ENCODE measurements around the gene MYOM3. TPM values are rescaled to one million over a fixed set of nuclear protein-coding genes. Genes with fewer than 3 reads are reported as not detected.

Gene MYOM3
- total and polyA plus RNA-seq, 2 of the 13 experiments (the other 11 are each of a cell fraction or from before 2014, with no cell fraction given): 5.8 to 15.3 TPM

DNA sequence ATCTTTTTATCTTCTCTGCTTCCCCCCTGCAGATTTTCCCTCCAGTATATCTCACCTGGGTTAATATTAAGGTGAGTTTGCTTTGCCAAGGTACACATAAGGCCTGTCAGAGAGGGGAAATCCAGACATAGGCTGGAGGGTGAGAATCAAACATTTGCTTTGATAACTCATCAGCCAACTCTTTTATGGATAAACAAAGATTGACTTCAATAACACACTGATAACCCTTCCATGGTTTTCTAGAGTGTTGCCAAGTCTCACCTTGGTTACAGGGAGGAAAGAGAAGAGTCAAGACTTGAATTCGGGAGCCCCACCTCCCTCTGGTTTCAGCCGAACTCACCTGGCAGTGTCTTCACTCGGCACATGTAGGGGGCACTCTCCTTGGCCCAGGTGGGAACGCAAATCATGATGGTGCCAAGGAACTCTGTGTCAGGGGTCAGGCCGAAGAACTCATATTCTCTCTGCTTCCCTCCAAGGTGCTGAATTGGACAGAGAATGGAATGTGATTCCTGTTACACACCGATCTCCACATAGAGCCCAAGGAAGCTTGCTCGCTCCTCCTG is 15.9 kb upstream of the MYOM3 start:
- Histone ChIP-seq H3K4me3 (replicated peaks in 1 of 3; ENCODE audit: insufficient read depth in 1 of 3, low read depth in 2 of 3, low read length in 3 of 3) (no peak overlapping the region), H3K4me2 (ENCODE audit: low read depth, low read length) (no peak overlapping the region), H3K27me3 (ENCODE audit: control insufficient read depth in 1 of 2, insufficient read depth in 2 of 2, low read length in 2 of 2) (no peaks in the 10 kb centered on the region), H3K4me1 (ENCODE audit: insufficient read depth, low read length) (no peaks in the 10 kb centered on the region), H3K9ac (ENCODE audit: insufficient read depth, low read depth, low read length) (no peak overlapping the region), H4K20me1 (ENCODE audit: insufficient read depth, low read length) (no peaks in the 10 kb centered on the region), H3K9me3 (ENCODE audit: low read length) (no peaks in the 10 kb centered on the region), H3K27ac (ENCODE audit: extremely low read length, insufficient read depth, low read length) (no peak overlapping the region), H3K36me3 (replicated peaks in 1 of 2; ENCODE audit: control insufficient read depth in 1 of 2, insufficient read depth in 2 of 2, low read length in 2 of 2) (peaks cover 0 to 22% of the 10 kb centered on the region in 2 experiments; a peak in 3 of 5 replicates), H3K79me2 (ENCODE audit: insufficient read depth, low read length) (no peaks in the 10 kb centered on the region), H2AFZ (ENCODE audit: low read length) (no peak overlapping the region)
- BruUV-seq (replicated peaks): no TSS peak
- FAIRE-seq (no peak), DNase-seq (ENCODE audit: low spot score) (no peak), ATAC-seq (no peak)
- WGBS (ENCODE audit: low lambda C conversion rate): 98% methylated on average over 5 of the region's 7 CpGs
- intact Hi-C loops (cut with micrococcal nuclease; ENCODE audit: unreplicated experiment): no loop called here
- in situ Hi-C loops (cut with HindIII; ENCODE audit: extremely low pct_ligation_motif_present, low pct_unique_long_range_greater_than_20kb): no loop called here
- ChIA-PET POLR2A (no interaction called here), CTCF (ENCODE audit: low intra/inter-chr PET ratio, low total read pairs) (no interaction called here)
- TF ChIP-seq ZNF883 (CRISPR knock-in tag; IDR thresholded peaks at IDR 0.05; ENCODE audit: not compliant biosample characterization): no peak
- TF ChIP-seq, protein P1, sequence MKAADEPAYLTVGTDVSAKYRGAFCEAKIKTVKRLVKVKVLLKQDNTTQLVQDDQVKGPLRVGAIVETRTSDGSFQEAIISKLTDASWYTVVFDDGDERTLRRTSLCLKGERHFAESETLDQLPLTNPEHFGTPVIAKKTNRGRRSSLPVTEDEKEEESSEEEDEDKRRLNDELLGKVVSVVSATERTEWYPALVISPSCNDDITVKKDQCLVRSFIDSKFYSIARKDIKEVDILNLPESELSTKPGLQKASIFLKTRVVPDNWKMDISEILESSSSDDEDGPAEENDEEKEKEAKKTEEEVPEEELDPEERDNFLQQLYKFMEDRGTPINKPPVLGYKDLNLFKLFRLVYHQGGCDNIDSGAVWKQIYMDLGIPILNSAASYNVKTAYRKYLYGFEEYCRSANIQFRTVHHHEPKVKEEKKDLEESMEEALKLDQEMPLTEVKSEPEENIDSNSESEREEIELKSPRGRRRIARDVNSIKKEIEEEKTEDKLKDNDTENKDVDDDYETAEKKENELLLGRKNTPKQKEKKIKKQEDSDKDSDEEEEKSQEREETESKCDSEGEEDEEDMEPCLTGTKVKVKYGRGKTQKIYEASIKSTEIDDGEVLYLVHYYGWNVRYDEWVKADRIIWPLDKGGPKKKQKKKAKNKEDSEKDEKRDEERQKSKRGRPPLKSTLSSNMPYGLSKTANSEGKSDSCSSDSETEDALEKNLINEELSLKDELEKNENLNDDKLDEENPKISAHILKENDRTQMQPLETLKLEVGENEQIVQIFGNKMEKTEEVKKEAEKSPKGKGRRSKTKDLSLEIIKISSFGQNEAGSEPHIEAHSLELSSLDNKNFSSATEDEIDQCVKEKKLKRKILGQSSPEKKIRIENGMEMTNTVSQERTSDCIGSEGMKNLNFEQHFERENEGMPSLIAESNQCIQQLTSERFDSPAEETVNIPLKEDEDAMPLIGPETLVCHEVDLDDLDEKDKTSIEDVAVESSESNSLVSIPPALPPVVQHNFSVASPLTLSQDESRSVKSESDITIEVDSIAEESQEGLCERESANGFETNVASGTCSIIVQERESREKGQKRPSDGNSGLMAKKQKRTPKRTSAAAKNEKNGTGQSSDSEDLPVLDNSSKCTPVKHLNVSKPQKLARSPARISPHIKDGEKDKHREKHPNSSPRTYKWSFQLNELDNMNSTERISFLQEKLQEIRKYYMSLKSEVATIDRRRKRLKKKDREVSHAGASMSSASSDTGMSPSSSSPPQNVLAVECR (CRISPR knock-in tag; IDR thresholded peaks at IDR 0.05; ENCODE audit: borderline replicate concordance): no peak
- TF ChIP-seq, protein P2, sequence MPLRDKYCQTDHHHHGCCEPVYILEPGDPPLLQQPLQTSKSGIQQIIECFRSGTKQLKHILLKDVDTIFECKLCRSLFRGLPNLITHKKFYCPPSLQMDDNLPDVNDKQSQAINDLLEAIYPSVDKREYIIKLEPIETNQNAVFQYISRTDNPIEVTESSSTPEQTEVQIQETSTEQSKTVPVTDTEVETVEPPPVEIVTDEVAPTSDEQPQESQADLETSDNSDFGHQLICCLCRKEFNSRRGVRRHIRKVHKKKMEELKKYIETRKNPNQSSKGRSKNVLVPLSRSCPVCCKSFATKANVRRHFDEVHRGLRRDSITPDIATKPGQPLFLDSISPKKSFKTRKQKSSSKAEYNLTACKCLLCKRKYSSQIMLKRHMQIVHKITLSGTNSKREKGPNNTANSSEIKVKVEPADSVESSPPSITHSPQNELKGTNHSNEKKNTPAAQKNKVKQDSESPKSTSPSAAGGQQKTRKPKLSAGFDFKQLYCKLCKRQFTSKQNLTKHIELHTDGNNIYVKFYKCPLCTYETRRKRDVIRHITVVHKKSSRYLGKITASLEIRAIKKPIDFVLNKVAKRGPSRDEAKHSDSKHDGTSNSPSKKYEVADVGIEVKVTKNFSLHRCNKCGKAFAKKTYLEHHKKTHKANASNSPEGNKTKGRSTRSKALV (CRISPR knock-in tag; IDR thresholded peaks at IDR 0.05): no peak
- TF ChIP-seq TBX2 (CRISPR knock-in tag; IDR thresholded peaks at IDR 0.05; ENCODE audit: borderline replicate concordance): no peak
- no peak for TF ChIP-seq ZNF619 (CRISPR knock-in tag; IDR thresholded peaks at IDR 0.05)
- TF ChIP-seq ZNF629 (CRISPR knock-in tag; conservative IDR thresholded peaks at IDR 0.05): no peak
- TF ChIP-seq HOXA7 (CRISPR knock-in tag; IDR thresholded peaks at IDR 0.05): no peak
- TF ChIP-seq, protein P3, sequence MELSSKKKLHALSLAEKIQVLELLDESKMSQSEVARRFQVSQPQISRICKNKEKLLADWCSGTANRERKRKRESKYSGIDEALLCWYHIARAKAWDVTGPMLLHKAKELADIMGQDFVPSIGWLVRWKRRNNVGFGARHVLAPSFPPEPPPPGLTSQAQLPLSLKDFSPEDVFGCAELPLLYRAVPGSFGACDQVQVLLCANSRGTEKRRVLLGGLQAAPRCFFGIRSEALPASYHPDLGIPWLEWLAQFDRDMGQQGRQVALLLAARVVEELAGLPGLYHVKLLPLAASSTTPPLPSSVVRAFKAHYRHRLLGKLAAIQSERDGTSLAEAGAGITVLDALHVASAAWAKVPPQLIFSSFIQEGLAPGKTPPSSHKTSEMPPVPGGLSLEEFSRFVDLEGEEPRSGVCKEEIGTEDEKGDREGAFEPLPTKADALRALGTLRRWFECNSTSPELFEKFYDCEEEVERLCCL (CRISPR knock-in tag; IDR thresholded peaks at IDR 0.05; ENCODE audit: borderline replicate concordance): no peak
- TF ChIP-seq KDM4B (CRISPR knock-in tag; IDR thresholded peaks at IDR 0.05): no peak
- no peak for TF ChIP-seq ONECUT2 (CRISPR knock-in tag; IDR thresholded peaks at IDR 0.05)
- TF ChIP-seq, protein P4, sequence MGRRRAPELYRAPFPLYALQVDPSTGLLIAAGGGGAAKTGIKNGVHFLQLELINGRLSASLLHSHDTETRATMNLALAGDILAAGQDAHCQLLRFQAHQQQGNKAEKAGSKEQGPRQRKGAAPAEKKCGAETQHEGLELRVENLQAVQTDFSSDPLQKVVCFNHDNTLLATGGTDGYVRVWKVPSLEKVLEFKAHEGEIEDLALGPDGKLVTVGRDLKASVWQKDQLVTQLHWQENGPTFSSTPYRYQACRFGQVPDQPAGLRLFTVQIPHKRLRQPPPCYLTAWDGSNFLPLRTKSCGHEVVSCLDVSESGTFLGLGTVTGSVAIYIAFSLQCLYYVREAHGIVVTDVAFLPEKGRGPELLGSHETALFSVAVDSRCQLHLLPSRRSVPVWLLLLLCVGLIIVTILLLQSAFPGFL (CRISPR knock-in tag; IDR thresholded peaks at IDR 0.05): no peak
- TF ChIP-seq BRCA1 (CRISPR knock-in tag; IDR thresholded peaks at IDR 0.05): no peak
- no peak for TF ChIP-seq MAFF (IDR thresholded peaks at IDR 0.05; ENCODE audit: low read depth, low read length)
- TF ChIP-seq SETDB1 (CRISPR knock-in tag; IDR thresholded peaks at IDR 0.05; ENCODE audit: borderline replicate concordance): no peak
- TF ChIP-seq HNRNPL (IDR thresholded peaks at IDR 0.05; ENCODE audit: low read depth, low read length): no peak

All from HepG2 (cell line).